Mesendoderm (in vitro differentiated cells): ENCODE data around the gene NSUN6.
"Not testable (repeated sequence)": the region's sequence is repeated elsewhere in the genome, so short reads cannot be mapped to it uniquely, and the experiment has no call there.

Experiments used
- DNase-seq: peaks from one replicate; pipeline ENCODE4 v3.0.0; 2013
- H2AK5ac ChIP-seq: 2 replicates; pipeline ENCODE4 v1.6.1; 2013; ENCODE audit warnings: low read length, inconsistent platforms
- H2BK120ac ChIP-seq: 2 replicates; pipeline ENCODE4 v1.6.1; 2013; ENCODE audit warnings: low read depth, mild to moderate bottlenecking, low read length, moderate library complexity, mixed read lengths
- H2BK15ac ChIP-seq: replicated peaks from 2 replicates; pipeline ENCODE4 v1.6.1; 2013; ENCODE audit warnings: low read depth, mild to moderate bottlenecking, moderate library complexity
- H2BK5ac ChIP-seq: 2 replicates; pipeline ENCODE4 v1.6.1; 2013; ENCODE audit warnings: low read length, inconsistent platforms
- H3K18ac ChIP-seq: 2 replicates; pipeline ENCODE4 v1.6.1; 2013; ENCODE audit warnings: mild to moderate bottlenecking, low read length, mixed read lengths
- H3K23ac ChIP-seq: one replicate; pipeline ENCODE4 v1.6.1; 2013; ENCODE audit warnings: low read length
- H3K27ac ChIP-seq: 2 replicates; pipeline ENCODE4 v1.5.1; 2013; ENCODE audit warnings: low read depth, mild to moderate bottlenecking, inconsistent platforms, low read length, moderate library complexity
- H3K27me3 ChIP-seq: 2 replicates; pipeline ENCODE4 v1.6.1; 2013; ENCODE audit warnings: low read length, control low read depth, mild to moderate bottlenecking, inconsistent platforms; ENCODE audit not compliant: insufficient read depth, poor library complexity
- H3K36me3 ChIP-seq: 2 replicates; pipeline ENCODE4 v1.6.1; 2013; ENCODE audit warnings: low read length, inconsistent platforms; ENCODE audit not compliant: control insufficient read depth, insufficient read depth
- H3K4ac ChIP-seq: one replicate; pipeline ENCODE4 v1.6.1; 2013; ENCODE audit warnings: low read depth, mild to moderate bottlenecking, low read length, moderate library complexity
- H3K4me1 ChIP-seq: 2 replicates; pipeline ENCODE4 v1.6.1; 2013; ENCODE audit warnings: low read depth, low read length, inconsistent platforms; ENCODE audit not compliant: control insufficient read depth
- H3K4me2 ChIP-seq: 2 replicates; pipeline ENCODE4 v1.6.1; 2013; ENCODE audit warnings: low read length
- H3K4me3 ChIP-seq: 2 replicates; pipeline ENCODE4 v1.5.1; 2013; ENCODE audit warnings: mild to moderate bottlenecking, low read length
- H3K56ac ChIP-seq: one replicate; pipeline ENCODE4 v1.6.1; 2013; ENCODE audit warnings: low read length
- H3K79me1 ChIP-seq: 2 replicates; pipeline ENCODE4 v1.6.1; 2013; ENCODE audit warnings: low read length, inconsistent platforms
- H3K79me2 ChIP-seq: 2 replicates; pipeline ENCODE4 v1.6.1; 2013; ENCODE audit warnings: mild to moderate bottlenecking, low read length; ENCODE audit not compliant: control insufficient read depth, insufficient read depth
- H3K9ac ChIP-seq: 2 replicates; pipeline ENCODE4 v1.6.1; 2013; ENCODE audit warnings: low read length, inconsistent platforms
- H4K5ac ChIP-seq: one replicate; pipeline ENCODE4 v1.6.1; 2013; ENCODE audit warnings: low read length
- H4K8ac ChIP-seq: one replicate; pipeline ENCODE4 v1.6.1; 2013; ENCODE audit warnings: low read depth, mild to moderate bottlenecking, control low read depth, low read length, moderate library complexity
- WGBS: extraction: QIAGEN DNeasy Blood & Tissue Kit; methylation state at CpG from one replicate; pipeline ENCODE4 v1.1.7; 2013; ENCODE audit warnings: low lambda C conversion rate, missing lambda C conversion rate; ENCODE audit not compliant: insufficient coverage; ENCODE audit errors: extremely low coverage; 5-methylcytosine and 5-hydroxymethylcytosine counted together

NSUN6 gene

GRCh38 chr10:18606051-18606695, 45.2 kb downstream of the NSUN6 start:
- Histone ChIP-seq H3K23ac (no peak overlapping the region), H2AK5ac (no peak overlapping the region), H3K79me1 (no peaks in the 10 kb centered on the region), H3K56ac (no peak overlapping the region), H3K4me3 (no peak overlapping the region), H2BK120ac (no peak overlapping the region), H4K5ac (no peak overlapping the region), H3K27me3 (no peaks in the 10 kb centered on the region), H3K4ac (no peak overlapping the region), H2BK5ac (no peak overlapping the region), H2BK15ac (no peak overlapping the region), H4K8ac (no peak overlapping the region), H3K18ac (no peak overlapping the region), H3K79me2 (no peaks in the 10 kb centered on the region), H3K27ac (no peak overlapping the region), H3K4me2 (no peak overlapping the region), H3K9ac (no peak overlapping the region), H3K36me3 (no peaks in the 10 kb centered on the region), H3K4me1 (peaks cover 3% of the 10 kb centered on the region)
- WGBS = no CpG with 5 or more reads among the region's 4 CpGs
- peak; percentile 70 for DNase-seq

GRCh38 chr10:18601321-18601720, 50.1 kb downstream of the NSUN6 start:
- no peaks in the 10 kb centered on the region for H3K79me1 ChIP-seq

GRCh38 chr10:18599392-18599791, 52.0 kb downstream of the NSUN6 start:
- no peak for DNase-seq
- no peak overlapping the region for H3K4ac ChIP-seq
- H3K4me3 ChIP-seq = no peak overlapping the region
- H3K4me1 ChIP-seq = no peaks in the 10 kb centered on the region
- no CpG with 5 or more reads among the region's 3 CpGs for WGBS
- H3K79me1 ChIP-seq = no peaks in the 10 kb centered on the region
- H3K23ac ChIP-seq = no peak overlapping the region
- H2AK5ac ChIP-seq = no peak overlapping the region
- no peak overlapping the region for H3K56ac ChIP-seq
- no peak overlapping the region for H3K4me2 ChIP-seq
- no peak overlapping the region for H3K18ac ChIP-seq
- no peak overlapping the region for H4K8ac ChIP-seq
- H4K5ac ChIP-seq = no peak overlapping the region
- H2BK5ac ChIP-seq = no peak overlapping the region
- H2BK120ac ChIP-seq = no peak overlapping the region
- no peaks in the 10 kb centered on the region for H3K27me3 ChIP-seq
- H3K79me2 ChIP-seq = no peaks in the 10 kb centered on the region
- no peak overlapping the region for H3K9ac ChIP-seq
- no peaks in the 10 kb centered on the region for H3K36me3 ChIP-seq
- H3K27ac ChIP-seq = no peak overlapping the region
- no peak overlapping the region for H2BK15ac ChIP-seq

More at GRCh38 chr10:18601321-18601720, 50.1 kb downstream of the NSUN6 start:
- Histone ChIP-seq H3K27ac (no peak overlapping the region), H3K36me3 (no peaks in the 10 kb centered on the region), H2BK15ac (no peak overlapping the region), H3K4me1 (peaks cover 2% of the 10 kb centered on the region), H3K4ac (no peak overlapping the region), H3K79me2 (no peaks in the 10 kb centered on the region), H3K27me3 (no peaks in the 10 kb centered on the region), H3K9ac (no peak overlapping the region), H2BK5ac (no peak overlapping the region), H3K18ac (no peak overlapping the region), H3K4me2 (no peak overlapping the region), H4K5ac (no peak overlapping the region), H3K23ac (no peak overlapping the region), H2AK5ac (no peak overlapping the region), H3K4me3 (no peak overlapping the region), H3K56ac (no peak overlapping the region), H4K8ac (no peak overlapping the region), H2BK120ac (no peak overlapping the region)
- no peak for DNase-seq
- WGBS = no CpG with 5 or more reads among the region's 2 CpGs

GRCh38 chr10:18594574-18595156, 56.7 kb downstream of the NSUN6 start:
- H3K27me3 ChIP-seq = no peaks in the 10 kb centered on the region
- H3K56ac ChIP-seq = no peak overlapping the region
- no peak overlapping the region for H3K9ac ChIP-seq
- no peak overlapping the region for H3K4ac ChIP-seq
- H3K79me1 ChIP-seq = no peaks in the 10 kb centered on the region
- H4K5ac ChIP-seq = no peak overlapping the region
- H2BK15ac ChIP-seq = no peak overlapping the region
- H3K4me3 ChIP-seq = no peak overlapping the region
- no peaks in the 10 kb centered on the region for H3K36me3 ChIP-seq
- H3K23ac ChIP-seq = no peak overlapping the region
- H3K4me2 ChIP-seq = no peak overlapping the region
- peak; percentile 65 for DNase-seq
- WGBS = no CpG with 5 or more reads among the region's 6 CpGs
- H2BK5ac ChIP-seq = no peak overlapping the region
- H4K8ac ChIP-seq = no peak overlapping the region
- no peak overlapping the region for H2BK120ac ChIP-seq
- no peaks in the 10 kb centered on the region for H3K79me2 ChIP-seq
- no peak overlapping the region for H2AK5ac ChIP-seq
- H3K4me1 ChIP-seq = no peaks in the 10 kb centered on the region
- H3K18ac ChIP-seq = no peak overlapping the region
- H3K27ac ChIP-seq = no peak overlapping the region

GRCh38 chr10:18591141-18591540, 60.2 kb downstream of the NSUN6 start:
- H4K8ac ChIP-seq, H3K18ac ChIP-seq, H3K36me3 ChIP-seq, H3K4me2 ChIP-seq, H2BK5ac ChIP-seq, H3K79me1 ChIP-seq, H3K56ac ChIP-seq, H3K4ac ChIP-seq, H3K27ac ChIP-seq, H4K5ac ChIP-seq, H3K79me2 ChIP-seq, H2AK5ac ChIP-seq, H2BK120ac ChIP-seq, H2BK15ac ChIP-seq, H3K4me1 ChIP-seq, H3K23ac ChIP-seq, H3K9ac ChIP-seq, H3K4me3 ChIP-seq, DNase-seq, H3K27me3 ChIP-seq: not testable (repeated sequence)
- WGBS = no CpG with 5 or more reads among the region's 1 CpG

GRCh38 chr10:18586637-18587036, 64.8 kb downstream of the NSUN6 start:
- not testable (repeated sequence) for H3K18ac ChIP-seq, H2BK15ac ChIP-seq, H3K4me2 ChIP-seq, DNase-seq, H3K79me2 ChIP-seq, H4K8ac ChIP-seq, H3K36me3 ChIP-seq, H3K56ac ChIP-seq, H2BK120ac ChIP-seq, H2AK5ac ChIP-seq, H3K9ac ChIP-seq, H3K27me3 ChIP-seq, H3K4me3 ChIP-seq, H3K79me1 ChIP-seq, H4K5ac ChIP-seq, H3K4ac ChIP-seq, H2BK5ac ChIP-seq, H3K4me1 ChIP-seq, H3K23ac ChIP-seq, H3K27ac ChIP-seq
- no CpG with 5 or more reads among the region's 10 CpGs for WGBS
